NOMO-1 treated with DMSO at 0.1 percent for 48 hours (cell line): ENCODE data around the gene HTT.

Source experiments
- DNase-seq: peaks from one replicate; lab custom pipeline; 2025; ENCODE audit not compliant: unreplicated experiment; lab: John Stamatoyannopoulos, UW

HTT gene

DNA sequence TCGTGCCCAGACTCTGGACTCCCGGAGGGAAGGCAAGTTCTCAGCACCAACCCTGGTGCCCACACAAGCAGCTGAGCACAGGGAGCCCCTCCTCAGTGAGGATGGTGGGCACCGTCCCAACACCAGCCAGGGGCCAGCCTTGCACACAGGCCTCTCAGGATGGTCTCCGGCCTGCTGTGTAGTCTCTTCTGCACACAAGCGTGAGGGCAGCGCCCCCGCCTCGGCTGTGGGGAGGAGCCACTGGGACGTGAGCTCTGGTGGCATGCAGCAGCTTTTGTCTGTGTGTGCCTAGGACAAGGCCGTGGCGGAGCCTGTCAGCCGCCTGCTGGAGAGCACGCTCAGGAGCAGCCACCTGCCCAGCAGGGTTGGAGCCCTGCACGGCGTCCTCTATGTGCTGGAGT, 158.4 kb downstream of the HTT start:
- no peak for DNase-seq

GRCh38 chr4:3233391-3234071, 159.1 kb downstream of the HTT start:
- no peak for DNase-seq

DNA sequence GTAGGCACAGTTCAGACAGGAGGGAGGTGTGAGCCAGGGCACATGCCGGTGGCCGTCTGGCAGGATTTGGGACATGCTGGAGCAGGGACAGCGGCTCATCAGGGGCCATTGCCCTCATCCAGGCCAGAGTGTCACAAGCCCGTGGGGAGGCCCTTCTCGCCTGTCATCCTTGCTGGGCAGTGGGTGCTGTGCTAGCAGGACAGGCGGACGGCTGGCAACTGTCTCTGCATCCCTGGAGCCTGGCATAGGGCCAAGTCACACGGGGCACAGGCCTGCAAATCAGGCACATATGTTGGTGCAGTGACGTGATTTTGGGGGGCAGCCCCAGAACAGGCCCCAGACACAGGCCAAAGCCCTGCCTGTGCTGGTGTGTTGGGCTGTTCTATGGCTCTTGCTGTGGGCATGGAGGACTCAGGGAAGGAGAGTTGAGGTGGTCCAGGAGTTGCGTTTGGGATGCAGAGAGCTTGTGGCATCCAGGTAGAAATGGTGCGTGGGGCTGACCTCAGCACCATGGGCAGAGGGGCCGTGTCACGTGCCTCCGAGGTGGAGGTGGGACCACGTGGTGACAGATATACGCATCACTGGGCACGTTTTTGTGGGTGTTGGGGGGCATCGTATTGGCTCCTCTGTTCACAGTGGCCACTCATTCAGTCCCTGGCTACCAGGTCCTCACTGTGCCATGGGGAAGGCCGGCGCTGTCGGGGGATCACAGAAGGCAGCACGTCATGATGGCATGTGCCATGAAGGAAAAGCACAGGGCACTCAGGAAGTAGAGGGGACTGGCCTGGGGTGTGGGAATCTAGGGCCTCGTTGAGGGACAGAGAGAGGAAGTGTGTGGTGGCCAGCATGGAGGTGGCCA, 159.9 kb downstream of the HTT start:
- DNase-seq: no peak

DNA sequence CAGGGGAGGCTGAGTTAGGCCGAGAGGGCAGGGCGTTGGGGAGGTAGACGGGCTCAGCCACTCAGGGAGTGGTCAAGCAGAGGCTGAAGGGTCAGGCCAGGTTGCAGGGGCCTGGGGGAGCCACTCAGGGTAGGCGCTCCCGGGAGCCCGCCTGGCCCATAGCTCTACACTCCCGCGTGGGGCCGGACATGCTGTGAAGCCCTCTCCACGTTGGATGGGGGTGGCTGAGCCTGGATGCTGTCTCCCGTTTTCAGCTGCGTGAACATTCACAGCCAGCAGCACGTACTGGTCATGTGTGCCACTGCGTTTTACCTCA, 160.5 kb downstream of the HTT start:
- DNase-seq: no peak

DNA sequence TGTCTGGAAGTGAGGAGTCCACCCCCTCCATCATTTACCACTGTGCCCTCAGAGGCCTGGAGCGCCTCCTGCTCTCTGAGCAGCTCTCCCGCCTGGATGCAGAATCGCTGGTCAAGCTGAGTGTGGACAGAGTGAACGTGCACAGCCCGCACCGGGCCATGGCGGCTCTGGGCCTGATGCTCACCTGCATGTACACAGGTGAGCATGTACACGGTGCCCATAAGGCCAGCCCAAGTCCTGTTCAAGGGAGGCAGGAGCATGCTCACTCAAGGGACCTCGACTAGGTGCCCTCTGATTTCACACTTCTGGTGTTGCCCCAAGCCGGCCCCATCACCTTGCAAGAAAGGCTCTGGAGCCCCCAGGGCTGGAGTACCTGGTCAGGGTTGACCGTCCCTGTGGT, 161.1 kb downstream of the HTT start:
- DNase-seq: no peak

- DNase-seq: no peak
Measured at GRCh38 chr4:3236326-3236878, 161.9 kb downstream of the HTT start.

- DNase-seq: no peak
Measured at GRCh38 chr4:3237266-3237665, 162.8 kb downstream of the HTT start.

DNA sequence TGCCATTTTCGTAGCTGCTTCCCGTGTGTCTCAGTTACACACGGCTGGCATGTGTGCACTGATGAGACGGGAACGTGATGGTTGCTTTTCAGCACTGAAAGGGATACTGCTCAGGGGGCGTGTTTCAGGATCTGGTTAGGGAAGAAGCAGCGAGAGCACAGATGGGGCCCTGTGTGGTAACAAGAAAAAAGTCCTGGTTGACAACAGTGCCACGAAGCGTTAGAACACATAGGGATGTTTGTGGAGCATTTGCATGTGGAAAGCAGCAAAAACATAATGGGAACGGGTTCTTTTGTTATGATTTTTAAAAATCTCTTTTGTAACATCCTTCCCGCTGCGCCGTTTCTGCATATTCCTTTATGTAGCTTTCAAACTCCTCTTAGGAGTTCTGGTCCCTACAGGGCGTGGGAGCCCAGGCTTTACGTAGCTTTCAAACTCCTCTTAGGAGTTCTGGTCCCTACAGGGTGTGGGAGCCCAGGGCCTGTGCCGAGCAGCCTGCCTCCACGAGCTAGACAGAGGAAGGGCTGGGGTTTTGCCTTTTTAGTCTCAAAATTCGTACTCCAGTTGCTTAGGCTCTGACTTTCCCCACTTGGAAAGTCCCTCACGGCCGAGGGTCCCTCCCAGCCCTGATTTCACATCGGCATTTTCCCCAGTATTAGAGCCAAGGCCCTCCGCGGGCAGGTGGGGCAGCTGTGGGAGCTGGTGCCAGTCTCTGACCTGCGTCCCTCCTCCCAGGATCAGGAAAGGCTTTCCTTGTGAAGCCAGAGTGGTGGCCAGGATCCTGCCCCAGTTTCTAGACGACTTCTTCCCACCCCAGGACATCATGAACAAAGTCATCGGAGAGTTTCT, 163.5 kb downstream of the HTT start:
- DNase-seq: no peak

- no peak for DNase-seq
Measured at GRCh38 chr4:3238721-3239120, 164.2 kb downstream of the HTT start.

DNA sequence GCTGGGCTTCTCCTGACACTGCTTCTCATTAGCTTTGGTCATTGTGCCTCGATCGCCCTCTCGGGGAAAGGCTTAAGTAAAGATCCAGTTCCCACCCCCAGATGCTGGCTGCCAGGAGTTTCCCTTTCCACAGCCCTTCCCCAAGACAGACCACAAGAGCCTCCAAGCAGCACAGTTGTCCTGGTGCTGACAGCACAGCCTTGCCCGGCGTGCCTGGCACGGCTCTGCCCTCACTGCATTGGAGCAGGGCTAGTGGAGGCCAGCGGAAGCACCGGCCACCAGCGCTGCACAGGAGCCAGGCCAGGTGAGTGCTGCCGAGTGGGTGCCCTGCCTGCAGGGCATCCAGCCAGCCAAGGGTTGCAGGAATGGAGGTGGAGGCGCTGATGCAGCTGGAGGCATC, 164.8 kb downstream of the HTT start:
- no peak for DNase-seq

DNA sequence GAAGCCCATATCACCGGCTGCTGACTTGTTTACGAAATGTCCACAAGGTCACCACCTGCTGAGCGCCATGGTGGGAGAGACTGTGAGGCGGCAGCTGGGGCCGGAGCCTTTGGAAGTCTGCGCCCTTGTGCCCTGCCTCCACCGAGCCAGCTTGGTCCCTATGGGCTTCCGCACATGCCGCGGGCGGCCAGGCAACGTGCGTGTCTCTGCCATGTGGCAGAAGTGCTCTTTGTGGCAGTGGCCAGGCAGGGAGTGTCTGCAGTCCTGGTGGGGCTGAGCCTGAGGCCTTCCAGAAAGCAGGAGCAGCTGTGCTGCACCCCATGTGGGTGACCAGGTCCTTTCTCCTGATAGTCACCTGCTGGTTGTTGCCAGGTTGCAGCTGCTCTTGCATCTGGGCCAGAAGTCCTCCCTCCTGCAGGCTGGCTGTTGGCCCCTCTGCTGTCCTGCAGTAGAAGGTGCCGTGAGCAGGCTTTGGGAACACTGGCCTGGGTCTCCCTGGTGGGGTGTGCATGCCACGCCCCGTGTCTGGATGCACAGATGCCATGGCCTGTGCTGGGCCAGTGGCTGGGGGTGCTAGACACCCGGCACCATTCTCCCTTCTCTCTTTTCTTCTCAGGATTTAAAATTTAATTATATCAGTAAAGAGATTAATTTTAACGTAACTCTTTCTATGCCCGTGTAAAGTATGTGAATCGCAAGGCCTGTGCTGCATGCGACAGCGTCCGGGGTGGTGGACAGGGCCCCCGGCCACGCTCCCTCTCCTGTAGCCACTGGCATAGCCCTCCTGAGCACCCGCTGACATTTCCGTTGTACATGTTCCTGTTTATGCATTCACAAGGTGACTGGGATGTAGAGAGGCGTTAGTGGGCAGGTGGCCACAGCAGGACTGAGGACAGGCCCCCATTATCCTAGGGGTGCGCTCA, 165.8 kb downstream of the HTT start:
- no peak for DNase-seq

GRCh38 chr4:3240936-3241522, 166.5 kb downstream of the HTT start:
- DNase-seq: no peak

GRCh38 chr4:3241898-3242524, 167.5 kb downstream of the HTT start:
- no peak for DNase-seq

GRCh38 chr4:3243136-3243780, 168.8 kb downstream of the HTT start:
- no peak for DNase-seq

DNA sequence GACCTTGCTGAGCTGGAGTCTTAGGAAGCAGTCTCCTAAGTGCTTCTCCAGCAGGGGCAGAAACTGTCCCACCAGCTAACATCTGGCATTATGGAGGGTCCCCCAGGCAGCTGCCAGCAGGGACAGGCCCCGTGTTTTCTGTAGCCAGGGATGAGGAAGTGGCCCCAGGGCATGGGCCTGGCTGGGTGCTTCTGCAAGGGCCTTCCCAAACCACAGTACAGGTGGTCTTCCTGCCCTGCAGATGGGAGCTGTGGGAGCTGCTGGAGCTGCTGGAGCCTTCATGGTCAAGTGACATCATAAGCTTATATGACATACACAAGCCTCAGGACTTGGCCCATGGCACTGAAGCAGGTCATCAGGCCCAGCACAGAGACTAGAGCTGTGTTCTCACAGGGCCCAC, 169.5 kb downstream of the HTT start:
- DNase-seq: no peak

DNA sequence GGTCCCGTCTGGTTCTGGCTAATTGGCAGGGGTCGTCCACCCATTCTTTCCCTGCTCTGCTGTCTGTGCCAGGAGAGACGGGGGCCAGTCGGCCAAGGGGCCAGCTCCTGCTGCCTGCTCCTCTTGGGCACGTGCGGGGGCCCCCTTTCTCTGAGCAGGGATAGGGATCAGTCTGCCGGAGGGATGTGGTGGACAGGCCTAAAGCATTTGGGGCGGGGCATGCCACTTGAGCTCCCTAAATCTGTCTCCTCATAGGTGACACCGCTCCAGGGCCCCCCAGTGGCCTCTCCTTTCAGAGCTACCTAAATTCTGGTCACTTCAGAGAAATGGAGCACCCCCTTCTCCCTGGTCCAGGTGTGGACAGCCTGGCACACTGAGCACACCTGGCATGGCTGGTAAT, 170.3 kb downstream of the HTT start:
- DNase-seq: no peak

- DNase-seq: no peak
Measured at GRCh38 chr4:3245676-3246075, 171.2 kb downstream of the HTT start.

DNA sequence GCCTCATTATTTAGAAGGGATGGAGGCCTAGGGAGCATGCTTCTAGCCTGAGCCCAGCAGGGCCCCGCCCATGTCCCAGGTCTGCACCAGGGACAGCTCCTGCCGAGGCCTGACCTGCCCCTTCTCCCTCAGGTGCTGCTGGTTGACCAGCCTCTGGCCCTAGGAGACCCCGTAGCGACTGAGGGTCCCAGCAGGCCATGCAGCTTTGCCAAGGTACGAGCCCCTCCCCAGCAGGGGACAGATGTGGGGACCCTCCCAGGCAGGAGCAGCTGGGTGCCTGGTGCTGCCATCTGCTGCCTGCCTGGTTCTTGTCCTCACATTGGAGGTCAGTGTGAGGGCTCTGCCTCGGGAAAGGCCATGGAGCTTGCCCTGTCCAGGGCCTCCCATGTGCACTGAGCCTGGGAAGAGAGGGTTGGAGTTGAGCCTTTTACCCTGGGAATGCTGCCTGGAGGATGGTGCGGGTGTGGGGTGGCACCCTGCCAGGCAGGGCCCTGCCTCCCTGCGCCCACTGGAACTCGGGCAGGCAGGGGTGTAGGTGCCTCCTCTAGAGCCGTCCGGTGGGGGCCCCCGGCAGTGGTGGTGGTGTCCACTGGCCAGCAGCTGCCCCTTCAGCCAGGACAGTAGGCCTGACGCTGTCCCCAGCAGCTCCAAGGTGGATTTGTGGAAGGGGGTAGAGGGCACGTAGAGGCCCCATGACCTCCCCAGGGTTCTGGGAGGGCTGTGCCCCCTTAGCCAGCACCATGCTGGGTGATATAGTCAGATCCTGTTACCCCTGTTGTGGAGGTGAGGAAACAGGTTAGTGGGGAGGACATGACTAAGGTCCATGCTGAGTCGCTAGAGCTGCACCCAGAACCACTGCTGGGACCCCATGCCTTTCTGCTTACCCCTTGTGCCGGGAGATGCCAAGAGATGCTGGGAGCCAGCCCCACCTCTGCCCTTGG, 172.2 kb downstream of the HTT start:
- no peak for DNase-seq
